ENCODE results near the gene FXYD3. TPM values are rescaled to one million over a fixed set of nuclear protein-coding genes. Genes with fewer than 3 reads are reported as not detected.

The FXYD3 gene
- total and polyA plus RNA-seq, 2 of the 13 experiments (the other 11 are each of a cell fraction or from before 2014, with no cell fraction given) = 4.9 TPM; not detected in 1

- no peak for TF ChIP-seq MLXIP (CRISPR knock-in tag; IDR thresholded peaks at IDR 0.05; ENCODE audit: borderline replicate concordance)
- TF ChIP-seq ZNF333 (CRISPR knock-in tag; IDR thresholded peaks at IDR 0.05; ENCODE audit: borderline replicate concordance) = no peak
- no peak for TF ChIP-seq ZBTB33 (CRISPR knock-in tag; IDR thresholded peaks at IDR 0.05)
- no peak for TF ChIP-seq RORA (CRISPR knock-in tag; IDR thresholded peaks at IDR 0.05)
- no peak for TF ChIP-seq U2AF2 (IDR thresholded peaks at IDR 0.05; ENCODE audit: low read depth, low read length)
- TF ChIP-seq ZNF644 (CRISPR knock-in tag; IDR thresholded peaks at IDR 0.05; ENCODE audit: low read depth) = peak; percentile 82
- no peak for TF ChIP-seq ZNF180 (CRISPR knock-in tag; IDR thresholded peaks at IDR 0.05; ENCODE audit: borderline replicate concordance, low read depth)
- no peak for TF ChIP-seq PHF20 (CRISPR knock-in tag; IDR thresholded peaks at IDR 0.05)
- no peak for TF ChIP-seq ZMAT3 (CRISPR knock-in tag; conservative IDR thresholded peaks at IDR 0.05)
- TF ChIP-seq ZNF841 (CRISPR knock-in tag; IDR thresholded peaks at IDR 0.05; ENCODE audit: borderline replicate concordance) = no peak
- TF ChIP-seq ZNF276 (CRISPR knock-in tag; IDR thresholded peaks at IDR 0.05; ENCODE audit: low read depth) = no peak
- no peak for TF ChIP-seq KLF12 (CRISPR knock-in tag; IDR thresholded peaks at IDR 0.05; ENCODE audit: borderline replicate concordance)
- no peak for TF ChIP-seq GPBP1L1 (CRISPR knock-in tag; IDR thresholded peaks at IDR 0.05)
- TF ChIP-seq SRSF4 (IDR thresholded peaks at IDR 0.05; ENCODE audit: low read depth, low read length, poor library complexity, severe bottlenecking) = no peak
- TF ChIP-seq THYN1 (CRISPR knock-in tag; IDR thresholded peaks at IDR 0.05; ENCODE audit: borderline replicate concordance, low read depth) = no peak
- TF ChIP-seq ZNF609 (CRISPR knock-in tag; IDR thresholded peaks at IDR 0.05; ENCODE audit: borderline replicate concordance) = no peak
- peak; percentile 48; the same call in 1 of the 2 replicates for TF ChIP-seq POLR2G (IDR thresholded peaks at IDR 0.05; ENCODE audit: low read depth, low read length)
These were observed 8.1 kb upstream of the FXYD3 start (continued) for GRCh38 chr19:35107545-35107944.
